ENCODE data around the gene NPW. TPM values are rescaled to one million over a fixed set of nuclear protein-coding genes. Genes with fewer than 3 reads are reported as not detected.

The NPW gene
- total RNA-seq, 2 experiments from 2014 or later, result 24.3 to 28.3 TPM

DNA sequence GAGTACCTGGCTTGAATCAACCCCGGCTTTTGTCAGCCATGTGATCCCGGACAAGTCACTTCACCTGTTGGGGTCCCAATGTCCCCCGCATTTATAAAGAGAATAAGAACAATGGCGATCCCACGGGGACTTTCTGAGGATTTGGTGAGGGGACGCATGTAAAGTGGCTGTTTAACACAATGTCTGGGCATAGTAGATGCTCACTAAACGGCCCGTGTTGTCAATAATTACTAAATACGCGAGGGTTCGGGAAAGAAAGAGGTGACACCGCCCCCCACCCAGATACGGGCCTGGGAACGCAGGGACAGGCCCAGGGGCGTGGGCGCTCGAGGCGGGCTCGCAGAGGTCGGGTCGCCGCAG, 28.0 kb upstream of the NPW start:
- CTCF ChIA-PET, result interaction anchor here (1.1 to 3.2 kb wide), 2 partner anchors 12 to 20 kb away, joined by 3 to 34 read pairs; partner anchors contain the start of gene TBL3
- peak overlapping the region; percentile 71 for H3K4me3 Mint-ChIP-seq
- intact Hi-C loops (cut with micrococcal nuclease), result no loop called here
- no peaks in the 10 kb centered on the region for H3K9me3 Mint-ChIP-seq
- no peak for TF ChIP-seq CTCF (IDR thresholded peaks at IDR 0.05)
- peaks cover 18% of the 10 kb centered on the region for H3K27me3 Mint-ChIP-seq
- H3K27ac Mint-ChIP-seq, result peak overlapping the region; percentile 76
- ATAC-seq (no peak), DNase-seq (peak; percentile 33)
- H3K4me1 Mint-ChIP-seq (ENCODE audit: low read depth), result peaks cover 16% of the 10 kb centered on the region
- POLR2A ChIA-PET, result interaction anchor here (0.9 to 29.2 kb wide), 4 partner anchors 13 to 224 kb away, joined by 3 to 505 read pairs (median 36); partner anchors contain the start of genes NDUFB10, PGP, RNF151 and RPS2
- H3K36me3 Mint-ChIP-seq (ENCODE audit: low read depth), result peaks cover 10% of the 10 kb centered on the region

- DNase-seq (peak; percentile 98), ATAC-seq (peak; percentile 82)
- TF ChIP-seq CTCF (IDR thresholded peaks at IDR 0.05), result no peak
- ChIA-PET CTCF (interaction anchor here (1.1 to 3.2 kb wide), 2 partner anchors 12 to 20 kb away, joined by 3 to 34 read pairs; partner anchors contain the start of gene TBL3), POLR2A (interaction anchor here (0.6 to 29.2 kb wide), 9 partner anchors 11 to 163 kb away, joined by 3 to 505 read pairs (median 4); partner anchors contain the start of genes NDUFB10, RNF151, RPS2 and TBL3)
- Mint-ChIP-seq H3K9me3 (no peaks in the 10 kb centered on the region), H3K4me3 (peak overlapping the region; percentile 71), H3K27ac (peak overlapping the region; percentile 34), H3K36me3 (ENCODE audit: low read depth) (peaks cover 7% of the 10 kb centered on the region), H3K4me1 (ENCODE audit: low read depth) (peaks cover 20% of the 10 kb centered on the region), H3K27me3 (peaks cover 18% of the 10 kb centered on the region)
- intact Hi-C loops (cut with micrococcal nuclease), result no loop called here
Measured at GRCh38 chr16:1991948-1992703, 27.5 kb upstream of the NPW start.

DNA sequence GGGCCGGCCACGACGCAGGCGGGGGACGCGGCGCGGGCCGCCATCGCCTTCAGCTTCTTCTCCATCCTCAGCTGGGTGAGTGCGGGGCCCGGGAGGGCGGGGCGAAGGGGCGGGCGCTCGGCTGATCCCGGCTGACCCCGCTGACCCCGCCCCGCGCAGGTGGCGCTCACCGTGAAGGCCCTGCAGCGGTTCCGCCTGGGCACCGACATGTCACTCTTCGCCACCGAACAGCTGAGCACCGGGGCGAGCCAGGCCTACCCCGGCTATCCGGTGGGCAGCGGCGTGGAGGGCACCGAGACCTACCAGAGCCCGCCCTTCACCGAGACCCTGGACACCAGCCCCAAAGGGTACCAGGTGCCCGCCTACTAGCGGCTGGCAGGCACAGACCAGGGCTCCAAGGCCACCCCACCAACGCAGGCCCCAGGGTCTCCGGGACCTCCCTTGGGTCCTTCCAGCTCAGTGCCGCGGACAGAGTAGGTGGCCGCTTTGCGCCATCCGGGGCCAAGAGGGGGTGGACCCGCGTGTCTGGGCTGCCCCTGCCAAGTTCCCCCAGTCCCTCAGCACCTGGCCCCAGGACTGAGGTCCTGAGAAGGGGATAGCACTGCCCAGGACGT, 26.8 kb upstream of the NPW start:
- intact Hi-C loops (cut with micrococcal nuclease), result no loop called here
- ChIA-PET POLR2A (interaction anchor here (0.6 to 29.2 kb wide), 7 partner anchors 10 to 162 kb away, joined by 3 to 505 read pairs (median 4); partner anchors contain the start of genes NDUFB10, RNF151, RPS2 and TBL3), CTCF (interaction anchor here (1.1 to 3.2 kb wide), 2 partner anchors 11 to 21 kb away, joined by 3 to 34 read pairs; partner anchors contain the start of gene TBL3)
- DNase-seq (no peak), ATAC-seq (no peak)
- Mint-ChIP-seq H3K9me3 (no peaks in the 10 kb centered on the region), H3K27ac (no peak overlapping the region), H3K4me3 (no peak overlapping the region), H3K4me1 (ENCODE audit: low read depth) (peaks cover 23% of the 10 kb centered on the region), H3K36me3 (ENCODE audit: low read depth) (peaks cover 10% of the 10 kb centered on the region), H3K27me3 (peaks cover 18% of the 10 kb centered on the region)
- TF ChIP-seq CTCF (IDR thresholded peaks at IDR 0.05), result no peak

DNA sequence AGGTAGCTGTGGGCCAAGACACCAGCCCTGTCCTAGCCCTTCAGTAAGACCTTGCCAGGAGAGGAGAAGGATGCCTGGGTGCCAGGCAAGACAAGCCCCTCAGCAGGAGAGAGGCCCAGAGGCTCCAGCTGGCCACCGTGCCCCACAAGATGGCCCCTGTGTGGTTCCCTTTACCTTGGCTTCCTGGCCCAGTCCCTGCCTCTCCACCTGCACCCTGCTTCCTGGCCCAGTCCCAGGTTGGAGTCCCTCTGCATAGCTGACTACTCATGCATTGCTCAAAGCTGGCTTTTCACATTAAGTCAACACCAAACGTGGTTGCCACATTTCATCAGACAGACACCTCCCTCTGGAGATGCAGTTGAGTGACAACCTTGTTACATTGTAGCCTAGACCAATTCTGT, 25.9 kb upstream of the NPW start:
- ATAC-seq, result no peak
- Mint-ChIP-seq H3K27ac (no peak overlapping the region), H3K36me3 (ENCODE audit: low read depth) (peaks cover 15% of the 10 kb centered on the region)

More for the DNA sequence above, 25.9 kb upstream of the NPW start:
- intact Hi-C loops (cut with micrococcal nuclease), result no loop called here
- CTCF ChIA-PET, result interaction anchor here (0.7 to 3.2 kb wide), 3 partner anchors 10 to 147 kb away, joined by 5 to 34 read pairs (median 5); no protein-coding TSS in a partner anchor
- no peak for TF ChIP-seq CTCF (IDR thresholded peaks at IDR 0.05)
- POLR2A ChIA-PET, result interaction anchor here (1.3 to 29.2 kb wide), 5 partner anchors 9 to 161 kb away, joined by 4 to 505 read pairs (median 4); partner anchors contain the start of genes NDUFB10, RNF151, RPS2 and TBL3
- Mint-ChIP-seq H3K4me3 (no peak overlapping the region), H3K4me1 (ENCODE audit: low read depth) (peaks cover 23% of the 10 kb centered on the region), H3K9me3 (no peaks in the 10 kb centered on the region), H3K27me3 (peaks cover 12% of the 10 kb centered on the region)
- no peak for DNase-seq

Data from activated CD8-positive, alpha-beta T cell treated with anti-CD3 and anti-CD28 coated beads for 36 hours (primary cell).